ENCODE data around the gene PCDHB7.
"Not testable (repeated sequence)": the region's sequence is repeated elsewhere in the genome, so short reads cannot be mapped to it uniquely, and the experiment has no call there.

- TF ChIP-seq POLR2AphosphoS5 (IDR thresholded peaks at IDR 0.05; ENCODE audit: low read depth, low read length); TAF1 (IDR thresholded peaks at IDR 0.05; ENCODE audit: borderline replicate concordance, low read depth, low read length): not testable (repeated sequence)
These were observed 15.1 kb upstream of the PCDHB7 start for GRCh38 chr5:141157356-141157755.

All from GM12892 (cell line).